B cell (primary cell): ENCODE results near the gene TAS2R50. TPM values are rescaled to one million over a fixed set of nuclear protein-coding genes. Genes with fewer than 3 reads are reported as not detected.

Source experiments
- ATAC-seq: fragments of 200-7000 bp; cut with Tn5 transposase; one replicate; pipeline ENCODE4 v1.10.0; 2021; ENCODE audit warnings: low read depth, mild to moderate bottlenecking, moderate number of reproducible peaks, moderate library complexity
- CTCF ChIA-PET: fragments of 350-600 bp; sonication (Branson Sonifier 250); formaldehyde crosslinking; loops from one replicate; lab custom pipeline; 2021; ENCODE audit warnings: antibody characterized with exemption, inconsistent platforms; lab: Charles Lee
- POLR2A ChIA-PET: fragments of 350-600 bp; sonication (Branson Sonifier 250); formaldehyde crosslinking; loops from one replicate; lab custom pipeline; 2021; ENCODE audit warnings: antibody characterized with exemption; lab: Charles Lee
- DNase-seq: peaks from one replicate; pipeline ENCODE4 v3.0.0; 2013
- H2AFZ ChIP-seq: 2 replicates; pipeline ENCODE4 v1.6.1; 2012; ENCODE audit warnings: mild to moderate bottlenecking, low read depth, low read length; ENCODE audit not compliant: insufficient read depth, poor library complexity, severe bottlenecking
- H3K27ac ChIP-seq, 2 donors: 1 replicate in 1 of 2; 2 replicates in 1 of 2; pipeline ENCODE4 v1.5.1; 2012 to 2013; ENCODE audit warnings: low read length in 2 of 2, mild to moderate bottlenecking in 2 of 2, moderate library complexity in 1 of 2
- H3K27me3 ChIP-seq, 4 experiments: fragments of 200-600 bp in 1 of 4; sonication (generic) in 1 of 4; replicated peaks in 1 of 4; 1 replicate in 2 of 4; 2 replicates in 2 of 4; pipeline versions ENCODE4 v1.6.1 to v1.7.0; 2013 to 2016; ENCODE audit warnings: low read length in 3 of 4, mild to moderate bottlenecking in 2 of 4, mixed read lengths in 1 of 4, moderate library complexity in 1 of 4; ENCODE audit not compliant: insufficient read depth in 4 of 4, control insufficient read depth in 3 of 4; ENCODE audit errors: control extremely low read depth in 1 of 4
- H3K36me3 ChIP-seq, 2 experiments: replicated peaks in 1 of 2; 1 replicate in 1 of 2; 2 replicates in 1 of 2; pipeline versions ENCODE4 v1.6.1 to v1.7.1; 2013; ENCODE audit warnings: low read length in 1 of 2; ENCODE audit not compliant: insufficient read depth in 2 of 2, control insufficient read depth in 1 of 2; ENCODE audit errors: control extremely low read depth in 1 of 2, extremely low read depth in 1 of 2
- H3K4me1 ChIP-seq, 2 donors: fragments of 200-600 bp in 1 of 2; sonication (generic) in 1 of 2; 1 replicate in 1 of 2; 2 replicates in 1 of 2; pipeline versions ENCODE4 v1.5.1 to v1.6.1; 2013 to 2017; ENCODE audit warnings: low read length in 2 of 2; ENCODE audit not compliant: control insufficient read depth in 2 of 2, insufficient read depth in 2 of 2
- H3K4me2 ChIP-seq: replicated peaks from 2 replicates; pipeline ENCODE3; 2012; ENCODE audit warnings: mild to moderate bottlenecking, low read depth, low read length; ENCODE audit not compliant: poor library complexity, severe bottlenecking
- H3K4me3 ChIP-seq, 5 experiments: fragments of 200-600 bp in 1 of 5; sonication (generic) in 1 of 5; 1 replicate in 3 of 5; 2 replicates in 2 of 5; pipeline versions ENCODE4 v1.5.1 to v1.7.0; 2011 to 2016; ENCODE audit warnings: low read length in 4 of 5, mild to moderate bottlenecking in 4 of 5, low read depth in 2 of 5, control low read depth in 1 of 5, moderate library complexity in 1 of 5; ENCODE audit not compliant: insufficient read depth in 1 of 5; ENCODE audit errors: control extremely low read depth in 1 of 5, extremely low read depth in 1 of 5
- H3K79me2 ChIP-seq: fragments of 200-600 bp; sonication (generic); one replicate; pipeline ENCODE4 v1.6.0; 2016; ENCODE audit warnings: low read length; ENCODE audit not compliant: control insufficient read depth, insufficient read depth
- H3K9ac ChIP-seq: fragments of 200-600 bp; sonication (generic); 2 replicates; pipeline ENCODE4 v1.6.1; 2017; ENCODE audit warnings: mild to moderate bottlenecking, low read length, moderate library complexity
- H3K9me3 ChIP-seq, 3 donors: one replicate each; pipeline versions ENCODE4 v1.6.1 to v1.7.1; 2013; ENCODE audit warnings: low read length in 2 of 3; ENCODE audit not compliant: control insufficient read depth in 2 of 3, insufficient read depth in 1 of 3; ENCODE audit errors: control extremely low read depth in 1 of 3
- H4K20me1 ChIP-seq: 2 replicates; pipeline ENCODE4 v1.6.0; 2012; ENCODE audit warnings: mild to moderate bottlenecking, low read length; ENCODE audit not compliant: insufficient read depth, control insufficient read depth, poor library complexity, severe bottlenecking
- H3K27ac Mint-ChIP-seq: one replicate; pipeline ENCODE4 v1.8.0; 2021; ENCODE audit warnings: mixed read lengths
- H3K27me3 Mint-ChIP-seq: one replicate; pipeline ENCODE4 v1.8.0; 2021; ENCODE audit warnings: mixed read lengths
- H3K4me1 Mint-ChIP-seq: one replicate; pipeline ENCODE4 v1.8.0; 2021; ENCODE audit warnings: mixed read lengths
- H3K4me3 Mint-ChIP-seq: one replicate; pipeline ENCODE4 v1.8.0; 2021; ENCODE audit warnings: mixed read lengths
- H3K9me3 Mint-ChIP-seq: one replicate; pipeline ENCODE4 v1.8.0; 2022; ENCODE audit warnings: mixed read lengths; ENCODE audit not compliant: insufficient read depth
- EZH2 ChIP-seq: IDR thresholded peaks from 2 replicates; pipeline ENCODE4 v1.6.1; 2012; ENCODE audit warnings: borderline replicate concordance, low read depth, mild to moderate bottlenecking, moderate library complexity, low read length; ENCODE audit not compliant: insufficient read depth, poor library complexity, severe bottlenecking
- WGBS: methylation state at CpG from one replicate; pipeline ENCODE4 v1.1.5; 2013; ENCODE audit warnings: missing lambda C conversion rate; ENCODE audit not compliant: insufficient coverage; 5-methylcytosine and 5-hydroxymethylcytosine counted together
- intact Hi-C: fragments of 100-400 bp; cut with micrococcal nuclease; formaldehyde crosslinking; loops from one replicate; pipeline ENCODE4 v1.10.0; 2022
- polyA plus RNA-seq: library from polyadenylated mRNA; depleted of rRNA; stranded (reverse); fragments of >200 nt; gene quantifications from 2 replicates; pipeline ENCODE4 v1.2.3, GENCODE V29; 2012
- total RNA-seq, 2 donors: library from RNA; stranded (reverse); fragments of 120-200 nt in 1 of 2; gene quantifications; 1 replicate in 1 of 2; 2 replicates in 1 of 2; pipeline versions ENCODE4 v1.2.3 to v1.2.4, GENCODE V29; 2013 to 2022
- TF ChIP-seq, protein P1 (sequence below): fragments of 200-600 bp; IDR thresholded peaks from one replicate; pipeline ENCODE4 v1.8.0; 2022; ENCODE audit warnings: antibody characterized with exemption, mild to moderate bottlenecking

Gene TAS2R50
- total and polyA plus RNA-seq, 2 donors (not counting 1 experiment from before 2014, with no cell fraction given) = 0.28 to 1.9 TPM

GRCh38 chr12:10967409-10967808, 19.3 kb downstream of the TAS2R50 start:
- intact Hi-C loops = no loop called here
- no peak for DNase-seq
- H3K4me3 Mint-ChIP-seq = no peak overlapping the region
- no peaks in the 10 kb centered on the region for H3K27me3 ChIP-seq
- H3K27ac Mint-ChIP-seq = no peak overlapping the region
- no peak overlapping the region for H3K9ac ChIP-seq
- CTCF ChIA-PET = no interaction called here
- no peaks in the 10 kb centered on the region for H3K4me1 ChIP-seq
- H4K20me1 ChIP-seq = no peaks in the 10 kb centered on the region
- POLR2A ChIA-PET = no interaction called here
- no peak overlapping the region for H2AFZ ChIP-seq
- no peaks in the 10 kb centered on the region for H3K9me3 ChIP-seq
- peaks cover 3% of the 10 kb centered on the region for H3K4me1 Mint-ChIP-seq
- no peak for ATAC-seq
- H3K36me3 ChIP-seq = no peaks in the 10 kb centered on the region
- 100% methylated on average over 1 of the region's 2 CpGs for WGBS
- no peak overlapping the region for H3K27ac ChIP-seq
- H3K4me2 ChIP-seq = no peak overlapping the region
- no peaks in the 10 kb centered on the region for H3K9me3 Mint-ChIP-seq
- H3K27me3 Mint-ChIP-seq = no peaks in the 10 kb centered on the region
- H3K4me3 ChIP-seq = no peak overlapping the region
- no peak for TF ChIP-seq EZH2
- TF ChIP-seq, protein P1, sequence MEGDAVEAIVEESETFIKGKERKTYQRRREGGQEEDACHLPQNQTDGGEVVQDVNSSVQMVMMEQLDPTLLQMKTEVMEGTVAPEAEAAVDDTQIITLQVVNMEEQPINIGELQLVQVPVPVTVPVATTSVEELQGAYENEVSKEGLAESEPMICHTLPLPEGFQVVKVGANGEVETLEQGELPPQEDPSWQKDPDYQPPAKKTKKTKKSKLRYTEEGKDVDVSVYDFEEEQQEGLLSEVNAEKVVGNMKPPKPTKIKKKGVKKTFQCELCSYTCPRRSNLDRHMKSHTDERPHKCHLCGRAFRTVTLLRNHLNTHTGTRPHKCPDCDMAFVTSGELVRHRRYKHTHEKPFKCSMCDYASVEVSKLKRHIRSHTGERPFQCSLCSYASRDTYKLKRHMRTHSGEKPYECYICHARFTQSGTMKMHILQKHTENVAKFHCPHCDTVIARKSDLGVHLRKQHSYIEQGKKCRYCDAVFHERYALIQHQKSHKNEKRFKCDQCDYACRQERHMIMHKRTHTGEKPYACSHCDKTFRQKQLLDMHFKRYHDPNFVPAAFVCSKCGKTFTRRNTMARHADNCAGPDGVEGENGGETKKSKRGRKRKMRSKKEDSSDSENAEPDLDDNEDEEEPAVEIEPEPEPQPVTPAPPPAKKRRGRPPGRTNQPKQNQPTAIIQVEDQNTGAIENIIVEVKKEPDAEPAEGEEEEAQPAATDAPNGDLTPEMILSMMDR = no peak
- no peaks in the 10 kb centered on the region for H3K79me2 ChIP-seq

GRCh38 chr12:10966314-10966713, 20.4 kb downstream of the TAS2R50 start:
- no peaks in the 10 kb centered on the region for H3K27me3 ChIP-seq
- H3K4me3 ChIP-seq = no peak overlapping the region
- DNase-seq = no peak
- no peak overlapping the region for H3K4me2 ChIP-seq
- CTCF ChIA-PET = no interaction called here
- H3K36me3 ChIP-seq = no peaks in the 10 kb centered on the region
- intact Hi-C loops = no loop called here
- Mint-ChIP-seq H3K27me3 (no peaks in the 10 kb centered on the region), H3K4me1 (peaks cover 8% of the 10 kb centered on the region), H3K9me3 (no peaks in the 10 kb centered on the region), H3K4me3 (no peak overlapping the region), H3K27ac (no peak overlapping the region)
- H3K4me1 ChIP-seq = peaks cover 4 to 5% of the 10 kb centered on the region in 2 donors
- no peak for TF ChIP-seq EZH2
- TF ChIP-seq, protein P1 = no peak
- no peak for ATAC-seq
- no peak overlapping the region for H3K27ac ChIP-seq
- no peak overlapping the region for H3K9ac ChIP-seq
- POLR2A ChIA-PET = no interaction called here
- no peak overlapping the region for H2AFZ ChIP-seq
- no peaks in the 10 kb centered on the region for H3K9me3 ChIP-seq
- H4K20me1 ChIP-seq = no peaks in the 10 kb centered on the region
- H3K79me2 ChIP-seq = no peaks in the 10 kb centered on the region
